GM18861 (cell line): ENCODE results near the gene FOXP1.
"Not testable (repeated sequence)": the region's sequence is repeated elsewhere in the genome, so short reads cannot be mapped to it uniquely, and the experiment has no call there.

Experiments
- ATAC-seq: cut with Tn5 transposase; IDR thresholded peaks from one replicate; pipeline ENCODE4 v1.9.1; 2021; ENCODE audit not compliant: unreplicated experiment

FOXP1 gene

DNA sequence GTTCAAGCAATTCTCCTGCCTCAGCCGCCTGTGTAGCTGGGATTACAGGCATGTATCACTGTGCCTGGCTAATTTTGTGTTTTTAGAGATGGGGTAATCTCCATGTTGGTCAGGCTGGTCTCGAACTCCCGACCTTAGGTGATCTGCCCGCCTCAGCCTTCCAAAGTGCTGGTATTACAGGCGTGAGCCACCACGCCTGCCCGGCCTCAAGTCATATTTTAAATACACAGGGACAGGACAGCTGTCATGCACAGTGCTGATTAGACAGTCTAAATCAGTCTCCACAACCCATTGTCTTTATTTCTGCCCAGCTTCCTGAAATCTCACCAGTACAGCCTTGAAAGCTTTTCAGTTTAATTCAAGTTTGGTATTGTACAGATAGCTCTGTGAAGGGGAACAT is 587.4 kb downstream of the FOXP1 start:
- no peak for ATAC-seq

DNA sequence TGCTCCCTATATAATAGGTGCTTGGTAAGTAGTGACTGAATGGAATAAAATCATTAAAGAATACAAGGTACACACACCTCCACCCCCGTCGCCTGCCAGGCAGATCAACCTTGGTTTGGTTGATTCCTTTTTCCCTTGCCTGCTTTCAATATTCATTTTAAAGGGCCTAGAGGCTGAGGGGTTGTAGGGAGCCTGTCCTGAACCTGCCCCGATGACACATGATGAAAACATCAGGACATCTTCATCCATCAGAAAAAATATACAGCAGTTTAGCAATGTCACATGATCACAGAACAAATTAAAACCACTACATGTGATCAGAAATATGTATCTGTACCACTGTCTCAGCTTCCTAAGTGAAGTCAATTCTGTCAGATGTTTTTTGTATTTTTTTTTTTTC is 588.9 kb downstream of the FOXP1 start:
- ATAC-seq, result no peak

DNA sequence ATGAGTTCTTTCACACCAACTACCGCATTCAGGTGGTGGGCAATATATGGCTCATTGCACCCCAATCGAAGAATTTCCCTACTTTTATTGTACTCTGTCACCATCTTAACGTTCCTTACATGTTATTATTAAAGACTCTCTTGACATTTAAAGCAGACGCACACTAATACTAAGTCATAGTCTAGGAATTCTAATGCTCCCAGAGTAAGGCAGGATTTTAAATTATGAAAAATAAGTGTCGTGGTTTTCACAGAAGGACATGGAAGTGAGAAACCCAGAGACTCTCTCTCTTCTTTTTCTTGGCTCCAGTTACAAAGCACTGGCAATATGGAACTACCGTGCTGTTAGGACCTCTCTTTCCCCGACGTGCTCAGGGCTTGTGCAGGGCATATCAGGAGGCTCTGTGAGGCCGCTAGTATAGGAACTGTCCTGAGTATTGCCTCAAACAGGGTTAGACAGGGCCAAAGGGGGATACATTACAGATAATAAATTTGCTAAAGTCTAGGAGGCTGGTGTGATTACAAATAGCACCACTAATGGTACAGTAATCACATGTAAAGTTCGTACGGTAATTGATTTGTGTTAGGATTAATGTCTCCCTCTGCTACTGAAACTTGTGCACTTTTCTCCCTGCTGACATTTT is 590.8 kb downstream of the FOXP1 start:
- no peak for ATAC-seq

DNA sequence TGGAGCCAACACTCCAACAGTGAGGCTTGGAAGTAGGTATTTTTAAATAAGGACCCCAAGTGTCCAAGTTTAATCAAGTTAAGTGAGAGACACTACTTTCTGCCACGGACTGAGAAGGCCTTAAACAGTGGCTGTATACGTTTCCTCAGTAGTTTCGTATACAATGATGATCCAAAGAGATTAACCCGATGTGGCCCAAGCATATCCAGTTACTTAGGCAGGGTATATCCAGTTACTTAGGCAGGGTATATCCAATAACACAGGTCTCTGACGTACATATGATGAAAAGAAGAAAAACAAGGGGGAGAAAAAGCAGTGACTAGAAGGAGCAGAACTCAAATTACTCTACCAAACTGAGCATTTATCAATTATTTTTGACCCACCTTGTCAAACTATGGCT is 591.4 kb downstream of the FOXP1 start:
- ATAC-seq, result no peak

DNA sequence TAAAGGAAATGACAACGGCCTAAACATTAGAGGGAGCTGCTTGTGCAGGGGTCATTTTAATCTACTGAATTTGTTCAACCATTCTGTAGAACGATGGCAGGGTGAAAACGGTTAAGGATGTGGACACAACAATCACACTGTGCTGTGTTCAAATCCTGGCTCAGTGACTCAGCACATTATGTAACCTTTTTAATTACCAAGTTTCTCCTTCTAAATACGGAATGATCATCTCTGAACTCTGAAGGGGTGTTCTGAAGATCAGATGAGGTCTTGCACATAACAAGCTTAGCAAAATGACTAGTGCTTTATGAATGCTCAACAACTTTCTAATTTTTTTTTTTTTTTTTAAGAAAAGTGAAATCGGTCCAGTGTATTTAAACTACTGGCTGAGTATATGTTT is 592.8 kb downstream of the FOXP1 start:
- no peak for ATAC-seq

DNA sequence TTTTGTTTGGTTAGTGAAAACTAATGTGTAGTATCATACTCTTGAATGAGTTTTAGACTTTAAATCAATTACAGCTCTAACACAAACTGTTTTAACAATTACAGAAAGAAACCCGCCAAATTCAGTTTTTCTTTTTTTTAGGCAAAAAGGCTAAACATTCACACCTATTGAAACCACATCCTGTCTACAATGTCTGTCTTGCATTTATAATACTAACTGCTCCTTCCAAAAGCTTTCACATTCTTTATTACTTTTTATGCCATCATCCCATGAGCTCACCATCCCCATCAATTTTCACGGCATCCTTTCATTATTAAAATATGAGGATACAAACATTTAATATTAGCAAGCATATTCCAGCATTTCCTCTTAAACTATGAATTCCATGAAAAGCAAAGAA is 593.3 kb downstream of the FOXP1 start:
- no peak for ATAC-seq

DNA sequence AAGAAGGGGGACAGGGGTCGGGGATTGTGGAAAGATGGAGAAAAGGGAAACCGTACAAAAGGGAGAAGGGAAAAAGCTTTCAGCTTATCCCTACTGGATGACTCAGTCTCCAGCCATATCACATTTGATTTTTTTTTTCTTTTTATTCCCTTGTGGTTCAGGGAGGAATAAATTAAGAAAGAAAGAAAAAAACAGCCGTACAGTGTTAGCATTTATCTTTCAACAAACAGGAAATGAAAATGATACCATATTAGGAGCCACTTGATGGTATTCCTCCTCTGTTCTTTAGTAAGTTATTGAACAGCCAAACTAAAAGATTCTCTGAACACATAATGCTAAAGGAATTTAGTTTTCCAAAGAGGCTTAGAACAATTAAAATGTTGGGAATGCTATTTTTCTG is 594.4 kb downstream of the FOXP1 start:
- no peak for ATAC-seq

DNA sequence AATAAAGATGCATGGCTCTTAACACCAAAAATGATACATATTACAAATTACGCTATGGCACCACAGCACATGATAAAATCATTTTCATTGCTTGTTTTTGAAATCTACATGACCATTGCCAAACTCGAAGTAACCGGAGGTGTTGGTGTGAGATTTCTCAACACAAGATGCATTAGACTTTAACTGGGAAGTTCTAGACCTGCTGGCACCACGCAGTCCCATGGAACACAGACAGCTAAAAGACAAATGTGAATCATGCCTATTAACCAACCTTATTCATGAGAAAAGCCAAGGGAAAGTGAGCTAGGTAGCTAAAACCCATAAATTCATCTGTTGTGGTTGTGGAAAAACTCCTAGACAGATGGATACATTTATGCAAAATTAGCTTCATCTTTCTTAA is 595.4 kb downstream of the FOXP1 start:
- ATAC-seq, result no peak

DNA sequence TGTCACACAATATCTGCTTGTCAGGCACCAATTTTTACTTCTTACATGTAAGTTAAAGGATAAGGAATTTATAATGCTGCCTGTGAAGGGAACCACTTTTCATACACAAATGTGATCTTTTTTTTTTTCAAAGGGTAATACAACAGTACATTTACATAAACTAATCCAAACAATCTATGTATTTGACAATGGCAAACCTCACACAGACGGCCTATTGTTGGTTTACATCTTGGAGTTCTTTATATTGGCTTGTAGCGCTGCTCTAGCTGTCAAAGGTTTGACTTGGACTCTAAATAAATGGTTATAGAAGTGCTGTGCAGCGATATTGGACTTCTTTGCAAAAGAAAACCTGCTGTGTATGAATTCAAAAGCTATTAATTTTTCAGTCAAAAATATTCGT is 598.0 kb downstream of the FOXP1 start:
- no peak for ATAC-seq

DNA sequence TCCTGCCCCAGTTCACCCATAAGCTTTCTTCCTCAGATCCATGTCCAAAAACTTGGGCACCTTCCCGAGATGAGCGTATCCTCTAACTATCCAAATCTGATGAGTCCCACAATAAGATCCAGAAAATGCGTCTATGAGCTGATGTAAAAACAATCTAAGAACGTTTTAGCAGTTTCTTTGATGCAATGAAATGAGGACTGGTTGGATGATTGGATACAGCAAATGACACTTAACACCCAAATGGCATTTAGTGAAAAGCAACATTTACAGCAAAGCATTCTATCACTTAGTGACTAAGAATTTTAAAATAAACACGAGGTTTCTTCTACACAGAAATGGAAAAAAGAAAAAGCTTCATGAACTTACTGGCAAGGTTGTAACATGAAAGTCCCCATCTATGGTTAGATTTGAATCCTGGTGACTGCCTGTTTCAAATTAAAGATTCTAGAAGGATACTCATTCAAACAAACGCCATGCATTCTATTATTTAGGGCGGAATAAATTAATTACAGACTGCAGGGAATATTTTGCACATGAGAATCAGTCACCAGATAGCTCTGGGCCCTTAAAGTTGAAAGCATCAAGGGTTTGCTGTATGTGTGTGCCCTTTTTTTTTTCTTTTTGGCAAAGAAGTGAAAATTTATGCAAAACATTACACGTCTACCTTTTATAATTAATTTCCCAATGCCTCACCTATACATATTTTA is 598.6 kb downstream of the FOXP1 start:
- no peak for ATAC-seq

DNA sequence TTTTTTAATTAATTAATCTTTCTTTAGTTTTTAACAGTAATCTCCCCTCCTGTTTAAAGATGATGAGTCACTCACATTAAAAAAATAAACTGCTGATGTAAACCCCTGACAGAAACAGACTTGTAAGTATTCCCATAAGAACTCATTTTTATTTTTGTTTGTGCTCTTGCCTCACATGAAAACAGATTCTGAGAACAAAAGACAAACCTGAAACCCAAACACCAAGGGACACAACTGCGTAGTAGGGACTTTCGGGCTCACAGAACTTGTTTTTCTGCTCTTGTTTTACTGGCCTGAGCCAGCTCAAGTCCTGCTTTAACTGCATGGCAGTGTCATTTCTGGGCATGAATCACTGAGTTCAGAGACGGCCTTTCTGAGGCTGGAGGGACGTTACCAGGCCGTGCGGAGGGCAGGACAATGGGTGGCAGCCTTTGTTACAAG is 600.8 kb downstream of the FOXP1 start:
- peak; percentile 73 for ATAC-seq

DNA sequence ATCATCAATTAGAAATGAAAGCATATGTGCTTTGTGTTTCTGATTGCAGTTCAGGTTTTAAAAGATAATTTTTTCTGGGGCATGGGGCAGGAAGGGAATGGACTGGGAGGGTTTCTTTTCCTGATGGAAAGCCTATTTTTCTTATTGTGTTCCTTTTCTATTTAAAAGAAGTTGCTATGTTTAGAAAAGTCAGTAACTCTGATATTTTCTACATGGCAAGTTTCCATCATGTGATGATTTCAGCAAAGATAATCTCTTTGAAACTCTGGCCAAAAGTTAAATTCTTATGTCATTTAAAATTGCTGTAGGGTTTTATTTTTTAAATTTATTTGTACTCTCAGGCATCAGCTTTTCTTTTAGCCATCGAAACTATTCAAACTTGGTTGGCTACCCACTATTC is 601.2 kb downstream of the FOXP1 start:
- no peak for ATAC-seq

DNA sequence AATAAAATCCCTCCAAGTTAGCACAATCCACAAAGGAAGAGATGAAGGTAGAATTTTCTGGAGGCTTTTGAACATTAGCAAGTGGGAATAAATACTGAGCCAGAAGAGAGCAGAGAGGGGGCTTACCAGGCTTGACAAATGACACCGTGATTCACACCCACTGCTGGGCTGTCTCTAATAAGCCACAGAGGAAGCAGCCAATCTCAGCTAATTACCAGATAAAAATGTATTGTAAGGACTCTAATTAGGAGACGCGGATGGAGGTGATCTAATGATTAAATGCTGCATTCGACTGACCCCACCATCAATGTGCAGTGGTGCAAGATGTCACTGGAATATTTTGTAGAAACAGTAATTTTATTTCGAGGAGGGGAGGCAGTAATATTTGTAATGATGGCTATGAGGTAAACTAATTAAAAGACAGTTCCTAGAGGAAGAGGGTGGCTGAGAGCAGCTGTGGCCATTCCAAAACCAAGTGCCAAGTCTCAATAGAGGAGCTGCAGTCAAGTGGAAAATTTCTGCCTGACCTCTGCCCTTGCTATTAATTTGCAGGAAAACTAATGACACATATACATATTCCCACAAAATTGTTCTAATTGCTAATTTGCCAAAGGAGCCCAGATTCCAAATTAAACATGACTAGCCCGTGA is 602.2 kb downstream of the FOXP1 start:
- ATAC-seq, result no peak

DNA sequence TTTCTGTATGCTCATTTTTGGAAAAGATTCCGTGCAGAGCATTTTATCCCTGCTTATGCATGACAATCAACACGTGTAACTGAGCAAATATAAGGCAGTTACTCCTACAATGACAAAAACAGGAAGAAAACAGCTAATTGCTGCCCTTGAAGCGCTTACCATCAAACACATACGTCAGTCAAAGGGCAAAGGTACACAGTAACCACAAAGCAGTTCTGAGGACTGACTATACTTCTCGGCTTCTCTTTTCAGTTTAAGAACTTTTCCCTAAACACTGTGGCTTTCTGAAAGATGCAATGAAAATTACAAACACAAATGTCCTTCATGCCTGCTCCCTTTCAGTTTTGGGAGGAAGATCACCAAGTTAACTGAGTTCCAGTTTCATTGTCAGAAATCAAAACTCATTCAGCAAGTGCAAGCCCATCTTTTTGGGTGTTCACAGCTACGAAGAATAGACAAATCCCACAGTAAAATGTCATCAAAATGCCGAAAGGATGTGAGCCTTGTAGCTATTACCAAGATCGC is 602.8 kb downstream of the FOXP1 start:
- ATAC-seq, result no peak

DNA sequence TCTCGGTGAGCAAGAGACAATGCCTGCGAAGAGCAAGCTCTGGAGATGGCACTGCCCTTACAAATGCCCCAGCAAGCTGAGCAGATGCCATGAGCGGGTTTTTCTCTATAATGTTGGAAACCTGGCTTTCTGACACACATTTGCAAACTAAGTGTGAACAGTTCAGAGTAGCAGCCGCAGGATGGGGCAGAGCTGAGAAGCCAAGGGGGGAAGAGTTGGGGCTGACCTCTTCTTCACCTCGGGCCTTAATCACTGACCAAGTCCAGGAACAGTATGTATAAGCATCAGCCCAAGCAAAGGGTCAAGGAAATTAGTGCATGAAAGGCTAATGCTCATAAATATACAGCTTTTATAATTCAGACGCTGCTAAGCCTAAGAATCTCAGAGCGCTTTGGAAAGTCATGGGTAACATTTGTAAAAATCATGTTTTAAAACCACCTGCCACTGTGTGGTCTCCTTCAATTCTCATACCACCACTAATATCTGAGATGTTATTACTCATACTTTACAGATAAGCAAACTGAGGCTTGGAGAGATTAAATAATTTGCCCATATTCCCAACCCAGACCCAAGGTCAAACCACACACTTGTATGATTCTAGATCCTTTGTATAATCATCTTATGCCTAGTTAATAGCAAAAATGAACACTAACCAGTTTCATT is 603.4 kb downstream of the FOXP1 start:
- ATAC-seq, result no peak

DNA sequence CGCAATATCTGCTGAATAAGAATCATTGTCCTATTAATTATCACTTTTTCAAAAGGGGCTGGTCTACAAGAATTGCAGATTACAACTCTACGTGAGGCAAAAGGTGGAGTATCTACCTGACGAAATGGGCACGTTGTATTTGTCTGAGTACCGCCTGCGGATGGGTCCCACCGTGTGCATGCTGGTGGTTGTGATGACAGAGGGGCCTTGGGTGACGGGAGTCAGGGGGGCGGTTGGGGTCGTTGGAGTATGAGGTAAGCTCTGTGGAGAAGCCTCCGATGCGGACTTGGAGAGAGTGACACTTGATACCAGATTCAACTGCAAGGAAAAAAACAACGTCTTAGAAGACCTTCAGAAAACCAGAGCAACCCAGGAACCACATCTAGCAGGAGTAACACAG is 605.8 kb downstream of the FOXP1 start:
- no peak for ATAC-seq

DNA sequence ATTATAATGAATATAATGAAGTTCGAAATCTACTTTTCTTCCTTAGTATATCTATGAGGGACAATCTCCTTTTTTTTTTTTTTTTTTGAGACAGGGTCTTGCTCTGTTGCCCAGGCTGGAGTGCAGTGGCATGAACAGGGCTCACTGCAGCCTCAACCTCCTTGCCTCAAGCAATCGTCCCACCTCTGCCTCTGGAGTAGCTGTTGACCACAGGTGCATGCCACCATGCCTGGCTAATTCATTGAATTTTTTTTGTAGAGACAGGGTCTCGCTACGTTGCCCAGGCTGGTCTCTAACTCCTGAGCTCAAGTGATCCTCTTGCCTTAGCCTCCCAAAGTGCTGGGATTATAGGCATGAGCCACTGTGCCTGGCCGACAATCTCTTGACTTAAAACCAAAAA is 607.5 kb downstream of the FOXP1 start:
- ATAC-seq, result not testable (repeated sequence)

DNA sequence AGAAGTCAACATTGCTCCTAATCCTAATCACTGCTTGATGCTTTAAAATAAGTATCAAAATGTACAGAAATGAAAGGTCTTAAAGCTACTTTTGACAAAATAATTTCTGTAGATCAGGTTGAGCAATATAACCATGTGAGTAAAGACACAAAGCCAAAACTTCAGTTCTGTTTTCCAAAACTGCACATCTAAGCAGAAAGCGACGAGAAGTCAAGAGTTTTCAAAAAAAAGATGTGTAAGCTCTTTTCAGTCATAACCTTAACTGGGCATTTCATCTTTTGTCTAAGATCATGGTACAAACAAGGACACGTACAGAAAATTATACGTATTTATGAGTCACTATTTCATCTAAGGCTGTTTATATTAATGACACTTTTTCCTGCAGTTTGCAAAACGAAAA is 608.8 kb downstream of the FOXP1 start:
- ATAC-seq, result no peak

DNA sequence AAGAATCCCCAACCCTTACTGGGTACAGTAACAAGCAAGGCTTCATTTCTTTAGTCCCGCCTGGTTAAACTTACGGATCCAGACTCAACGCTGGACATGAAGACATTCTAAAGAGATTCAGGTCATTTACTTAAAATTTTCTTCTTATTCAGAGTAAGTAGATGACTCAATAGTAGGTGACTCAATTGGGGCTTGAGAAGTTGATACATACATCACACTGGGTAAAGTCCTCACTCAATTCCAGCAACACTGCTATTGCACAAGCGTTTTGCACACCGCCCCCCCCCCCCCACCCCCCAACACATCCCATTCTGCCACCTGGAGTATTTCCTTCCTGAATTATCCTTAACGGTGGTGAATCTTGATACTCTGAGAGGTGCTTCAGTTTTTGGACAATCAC is 610.0 kb downstream of the FOXP1 start:
- ATAC-seq, result no peak

DNA sequence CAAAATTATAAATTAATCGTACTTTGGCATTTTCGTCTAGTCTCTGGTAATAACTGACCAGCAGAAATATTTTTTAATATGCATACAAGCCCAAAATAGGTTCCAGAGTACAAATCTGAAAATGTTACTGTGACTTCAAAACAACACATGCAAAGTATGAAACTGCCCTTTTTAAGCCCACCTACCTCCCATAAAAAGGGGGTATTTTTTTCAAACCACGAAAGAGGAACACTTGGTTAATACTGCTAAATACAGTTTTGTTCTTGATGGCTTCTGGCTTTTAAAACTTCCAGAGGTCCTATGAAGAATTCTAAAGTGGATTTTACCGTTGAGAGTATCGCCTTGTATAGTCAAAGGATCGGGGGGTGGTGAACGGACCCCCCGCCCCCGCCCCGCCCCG is 610.7 kb downstream of the FOXP1 start:
- no peak for ATAC-seq

DNA sequence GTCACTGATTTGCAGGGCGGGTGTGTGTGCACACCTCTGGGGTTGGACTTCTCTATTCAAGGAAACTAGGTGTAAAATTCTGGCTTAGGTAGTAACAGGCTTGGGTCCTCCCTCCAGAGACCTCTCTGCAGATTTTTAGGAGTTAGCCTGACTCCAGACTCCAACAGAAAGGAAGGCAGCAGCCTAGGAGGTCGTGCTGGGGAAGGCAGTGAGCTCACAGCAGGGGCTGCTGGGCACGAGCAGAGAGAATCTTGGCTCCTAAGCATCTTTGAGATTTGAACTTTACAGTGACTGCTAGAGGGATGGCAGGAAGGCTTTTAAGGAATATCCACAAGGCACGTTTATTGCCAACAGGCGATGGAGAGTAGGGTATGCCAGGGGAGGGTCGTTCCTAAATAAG is 612.6 kb downstream of the FOXP1 start:
- ATAC-seq, result no peak

DNA sequence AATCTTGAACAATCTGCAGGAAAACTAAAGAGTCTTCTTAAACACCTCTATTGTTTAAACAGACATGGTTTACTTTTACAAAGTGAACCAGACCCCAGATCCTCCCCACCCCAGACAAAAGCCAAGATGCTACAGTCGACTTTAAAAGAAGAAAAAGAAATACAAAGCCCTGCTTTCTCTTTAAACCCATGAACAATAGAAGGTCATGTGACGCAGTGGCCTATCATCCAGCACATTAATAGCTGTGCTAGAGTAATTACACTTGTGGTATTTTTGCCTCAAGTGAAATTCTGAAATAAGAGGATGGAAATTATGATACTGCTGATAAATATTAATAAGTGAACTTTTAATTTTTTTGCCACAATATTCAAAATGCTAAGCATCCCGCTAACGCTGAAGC is 613.4 kb downstream of the FOXP1 start:
- ATAC-seq, result no peak
